Breast epithelium (tissue), 3 donors: ENCODE data around the gene SNX6.

Experiments
- CTCF ChIP-seq, 3 donors: fragments of 450-650 bp; IDR thresholded peaks; one replicate each; pipeline ENCODE4 v1.5.1; 2016 to 2017; ENCODE audit warnings: antibody characterized with exemption in 3 of 3, mild to moderate bottlenecking in 3 of 3, moderate library complexity in 3 of 3
- POLR2A ChIP-seq: fragments of 450-650 bp; IDR thresholded peaks from one replicate; pipeline ENCODE4 v1.6.1; 2016; ENCODE audit warnings: antibody characterized with exemption, mild to moderate bottlenecking, moderate library complexity

- TF ChIP-seq POLR2A, result no peak
- no peak for TF ChIP-seq CTCF (IDR thresholded peaks at IDR 0.05)
Measured at GRCh38 chr14:34582117-34582680, 47.7 kb downstream of the SNX6 start.
